GM19455 (cell line): ENCODE data around the gene CASKIN2.
"Not testable (repeated sequence)": the region's sequence is repeated elsewhere in the genome, so short reads cannot be mapped to it uniquely, and the experiment has no call there.

Source experiments
- ATAC-seq: cut with Tn5 transposase; IDR thresholded peaks from one replicate; pipeline ENCODE4 v1.9.1; 2021; ENCODE audit not compliant: unreplicated experiment

Gene CASKIN2

GRCh38 chr17:75493476-75494129, 21.7 kb downstream of the CASKIN2 start:
- ATAC-seq, result no peak

- ATAC-seq, result no peak
Observed at GRCh38 chr17:75492555-75493168, 22.7 kb downstream of the CASKIN2 start.

GRCh38 chr17:75491680-75492079, 23.7 kb downstream of the CASKIN2 start:
- ATAC-seq, result no peak

- ATAC-seq, result no peak
Observed at GRCh38 chr17:75490953-75491649, 24.2 kb downstream of the CASKIN2 start.

- no peak for ATAC-seq
Observed at GRCh38 chr17:75490173-75490743, 25.1 kb downstream of the CASKIN2 start.

- no peak for ATAC-seq
Observed at GRCh38 chr17:75489511-75489955, 25.8 kb downstream of the CASKIN2 start.

GRCh38 chr17:75488693-75489510, 26.4 kb downstream of the CASKIN2 start:
- no peak for ATAC-seq

GRCh38 chr17:75487351-75488070, 27.8 kb downstream of the CASKIN2 start:
- no peak for ATAC-seq

GRCh38 chr17:75486951-75487350, 28.4 kb downstream of the CASKIN2 start:
- ATAC-seq, result no peak

GRCh38 chr17:75486151-75486550, 29.2 kb downstream of the CASKIN2 start:
- no peak for ATAC-seq

- no peak for ATAC-seq
Observed at GRCh38 chr17:75485688-75486087, 29.6 kb downstream of the CASKIN2 start.

GRCh38 chr17:75482098-75482942, 33.0 kb downstream of the CASKIN2 start:
- ATAC-seq, result no peak

- no peak for ATAC-seq
Observed at GRCh38 chr17:75481194-75482068, 33.9 kb downstream of the CASKIN2 start.

- ATAC-seq, result no peak
Observed at GRCh38 chr17:75480281-75480680, 35.1 kb downstream of the CASKIN2 start.

- no peak for ATAC-seq
Observed at GRCh38 chr17:75478508-75478907, 36.8 kb downstream of the CASKIN2 start.

GRCh38 chr17:75477490-75477862, 37.9 kb downstream of the CASKIN2 start:
- not testable (repeated sequence) for ATAC-seq

GRCh38 chr17:75476752-75477489, 38.4 kb downstream of the CASKIN2 start:
- ATAC-seq, result no peak

- ATAC-seq, result no peak
Observed at GRCh38 chr17:75476271-75476671, 39.1 kb downstream of the CASKIN2 start.
